Astrocyte of the cerebellum (primary cell): ENCODE results near the gene CCDC50.

Source experiments
- DNase-seq: peaks from one replicate; pipeline ENCODE4 v3.0.0-alpha.2; 2011; ENCODE audit warnings: low read depth
- H3K4me3 ChIP-seq: 2 replicates; pipeline ENCODE4 v1.5.1; 2011; ENCODE audit warnings: mild to moderate bottlenecking, low read depth, low read length, moderate library complexity
- CTCF ChIP-seq: IDR thresholded peaks from 2 replicates; pipeline ENCODE4 v1.5.1; 2012; ENCODE audit warnings: low read length, low read depth, moderate library complexity, mild to moderate bottlenecking; ENCODE audit errors: missing control alignments
- in situ Hi-C: cut with HindIII; loops from 2 replicates; pipeline ENCODE4 v1.10.0; 2017; ENCODE audit warnings: low sequenced_read_pairs

CCDC50 gene

GRCh38 chr3:191338177-191338488 lies 8.9 kb downstream of the CCDC50 start:
- H3K4me3 ChIP-seq: no peak overlapping the region
- in situ Hi-C loops: no loop called here
- DNase-seq: no peak
- no peak for TF ChIP-seq CTCF

GRCh38 chr3:191339316-191339917 lies 10.2 kb downstream of the CCDC50 start:
- in situ Hi-C loops: no loop called here
- no peak for TF ChIP-seq CTCF
- H3K4me3 ChIP-seq: no peak overlapping the region
- no peak for DNase-seq

GRCh38 chr3:191340351-191340750 lies 11.2 kb downstream of the CCDC50 start:
- no peak overlapping the region for H3K4me3 ChIP-seq
- in situ Hi-C loops: no loop called here
- no peak for DNase-seq
- TF ChIP-seq CTCF: no peak

GRCh38 chr3:191340966-191341365 lies 11.8 kb downstream of the CCDC50 start:
- in situ Hi-C loops: no loop called here
- DNase-seq: no peak
- H3K4me3 ChIP-seq: no peak overlapping the region
- no peak for TF ChIP-seq CTCF

GRCh38 chr3:191342006-191342405 lies 12.8 kb downstream of the CCDC50 start:
- no peak overlapping the region for H3K4me3 ChIP-seq
- in situ Hi-C loops: no loop called here
- DNase-seq: no peak
- no peak for TF ChIP-seq CTCF

GRCh38 chr3:191342411-191342810 lies 13.2 kb downstream of the CCDC50 start:
- TF ChIP-seq CTCF: no peak
- DNase-seq: no peak
- in situ Hi-C loops: no loop called here
- no peak overlapping the region for H3K4me3 ChIP-seq

- no peak for TF ChIP-seq CTCF
- H3K4me3 ChIP-seq: no peak overlapping the region
- DNase-seq: no peak
- in situ Hi-C loops: no loop called here
These were observed 13.9 kb downstream of the CCDC50 start for GRCh38 chr3:191343115-191343514.
